Measurements from ENCODE around the gene KCTD17.

The KCTD17 gene

GRCh38 chr22:37057226-37057625 lies 5.7 kb downstream of the KCTD17 start:
- H3K27ac ChIP-seq = no peak overlapping the region
- H3K36me3 ChIP-seq = peaks cover 18 to 82% (median 64%) of the 10 kb centered on the region in 3 donors
- intact Hi-C loops (cut with DNase I; ENCODE audit: low total_unique reads) = no loop called here
- DNase-seq = no peak
- no peak overlapping the region for H3K4me3 ChIP-seq
- TF ChIP-seq CTCF (IDR thresholded peaks at IDR 0.05) = no peak
- H3K27me3 ChIP-seq = no peaks in the 10 kb centered on the region
- peaks cover 0 to 10% (median 4%) of the 10 kb centered on the region in 4 donors for H3K4me1 ChIP-seq
- H3K9me3 ChIP-seq = no peaks in the 10 kb centered on the region

GRCh38 chr22:37057796-37058510 lies 6.4 kb downstream of the KCTD17 start:
- TF ChIP-seq CTCF (IDR thresholded peaks at IDR 0.05) = no peak
- Histone ChIP-seq H3K4me3 (no peak overlapping the region), H3K9me3 (no peaks in the 10 kb centered on the region), H3K27me3 (no peaks in the 10 kb centered on the region), H3K36me3 (peaks cover 18 to 82% (median 64%) of the 10 kb centered on the region in 3 donors), H3K27ac (no peak overlapping the region), H3K4me1 (peaks cover 0 to 2% (median 0%) of the 10 kb centered on the region in 4 donors)
- intact Hi-C loops (cut with DNase I; ENCODE audit: low total_unique reads) = no loop called here
- DNase-seq = no peak

GRCh38 chr22:37058917-37059701 lies 7.6 kb downstream of the KCTD17 start:
- intact Hi-C loops (cut with DNase I; ENCODE audit: low total_unique reads) = no loop called here
- H3K27ac ChIP-seq = no peak overlapping the region
- no peaks in the 10 kb centered on the region for H3K4me1 ChIP-seq
- no peak for DNase-seq
- no peaks in the 10 kb centered on the region for H3K27me3 ChIP-seq
- H3K4me3 ChIP-seq = no peak overlapping the region
- H3K36me3 ChIP-seq = peaks cover 18 to 76% (median 64%) of the 10 kb centered on the region in 3 donors
- no peak for TF ChIP-seq CTCF (IDR thresholded peaks at IDR 0.05)
- H3K9me3 ChIP-seq = no peaks in the 10 kb centered on the region

DNA sequence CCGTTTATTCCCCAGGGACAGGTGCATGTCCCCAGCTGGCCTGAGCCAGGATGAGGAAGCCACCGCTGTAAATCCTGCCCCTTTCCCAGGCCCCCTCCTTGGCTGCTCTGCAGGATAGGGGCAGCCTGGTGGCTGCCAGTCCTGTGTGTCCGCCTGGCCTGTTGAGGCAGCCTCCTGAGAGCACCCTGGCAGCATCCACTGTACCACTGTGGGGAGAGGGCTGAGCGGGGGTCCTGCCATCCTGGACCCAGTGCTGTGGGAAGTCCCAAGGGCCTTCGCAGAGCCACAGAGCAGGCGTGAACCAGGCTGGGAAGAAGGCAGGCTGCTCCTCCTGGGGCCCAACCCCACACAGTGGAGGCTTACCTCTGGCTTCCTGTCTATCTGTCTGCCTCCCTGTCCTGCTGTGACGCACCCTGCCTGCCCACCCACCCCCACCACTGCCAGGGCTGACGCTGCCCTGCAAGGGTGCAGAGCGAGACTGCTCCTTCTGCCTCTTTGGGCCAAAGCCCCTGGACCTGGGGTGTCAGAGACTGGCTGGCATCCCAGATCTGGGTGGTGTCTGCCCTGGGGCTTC lies 8.4 kb downstream of the KCTD17 start:
- Histone ChIP-seq H3K27ac (no peak overlapping the region), H3K27me3 (peaks cover 0 to under 1% of the 10 kb centered on the region in 2 donors), H3K36me3 (peaks cover 18 to 67% (median 62%) of the 10 kb centered on the region in 3 donors), H3K4me3 (no peak overlapping the region), H3K4me1 (no peaks in the 10 kb centered on the region), H3K9me3 (no peaks in the 10 kb centered on the region)
- intact Hi-C loops (cut with DNase I; ENCODE audit: low total_unique reads) = no loop called here
- DNase-seq = no peak
- TF ChIP-seq CTCF (IDR thresholded peaks at IDR 0.05) = no peak

DNA sequence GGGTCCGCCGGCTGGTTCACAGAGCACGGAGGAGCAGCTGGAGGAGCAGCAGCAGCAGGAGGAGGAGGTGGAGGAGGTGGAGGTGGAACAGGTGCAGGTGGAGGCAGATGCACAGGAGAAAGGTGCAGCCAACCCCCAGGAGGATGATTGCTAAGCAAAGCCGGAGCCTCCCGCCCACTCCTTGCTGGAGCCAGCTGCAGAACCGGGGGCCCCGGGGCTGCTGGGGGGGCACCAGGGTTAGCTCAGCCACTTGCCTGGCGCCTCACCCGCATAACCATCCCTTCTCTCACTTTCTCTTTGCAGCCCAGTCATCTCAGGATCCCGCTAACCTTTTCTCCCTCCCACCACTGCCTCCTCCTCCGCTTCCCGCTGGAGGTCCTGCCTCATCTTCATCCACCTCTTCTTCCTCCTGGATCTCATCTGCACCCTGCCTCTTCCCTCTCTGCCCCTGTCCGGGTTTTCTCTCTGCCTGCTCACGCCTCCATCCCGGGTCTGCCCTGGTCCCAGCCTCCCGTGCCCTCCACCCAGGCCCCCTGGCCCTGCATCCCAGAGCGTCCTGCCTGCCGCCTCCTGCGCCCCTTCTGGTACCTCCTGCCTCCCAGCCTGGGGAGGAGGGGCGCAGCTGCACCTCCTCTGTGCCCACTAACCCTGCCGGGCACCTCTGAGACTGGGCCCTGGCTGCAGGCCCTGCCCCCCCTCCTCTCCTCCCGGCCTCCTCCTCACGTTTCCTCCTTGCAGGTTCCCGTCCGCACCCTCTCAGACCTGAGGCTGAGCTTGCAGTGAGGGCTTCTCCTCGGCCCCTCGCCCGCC lies 9.5 kb downstream of the KCTD17 start:
- Histone ChIP-seq H3K36me3 (peaks cover 18 to 57% (median 52%) of the 10 kb centered on the region in 3 donors), H3K27ac (no peak overlapping the region), H3K9me3 (no peaks in the 10 kb centered on the region), H3K27me3 (peaks cover 0 to 3% of the 10 kb centered on the region in 2 donors), H3K4me3 (no peak overlapping the region), H3K4me1 (no peaks in the 10 kb centered on the region)
- DNase-seq = no peak
- TF ChIP-seq CTCF (IDR thresholded peaks at IDR 0.05) = no peak
- intact Hi-C loops (cut with DNase I; ENCODE audit: low total_unique reads) = no loop called here
